ENCODE data around the gene PUS10.
"Not testable (repeated sequence)": the region's sequence is repeated elsewhere in the genome, so short reads cannot be mapped to it uniquely, and the experiment has no call there.

Gene PUS10

GRCh38 chr2:61012303-61012702 is 5.8 kb downstream of the PUS10 start:
- not testable (repeated sequence) for DNase-seq

- DNase-seq, result no peak
These were observed 6.4 kb downstream of the PUS10 start for GRCh38 chr2:61011678-61012077.

DNA sequence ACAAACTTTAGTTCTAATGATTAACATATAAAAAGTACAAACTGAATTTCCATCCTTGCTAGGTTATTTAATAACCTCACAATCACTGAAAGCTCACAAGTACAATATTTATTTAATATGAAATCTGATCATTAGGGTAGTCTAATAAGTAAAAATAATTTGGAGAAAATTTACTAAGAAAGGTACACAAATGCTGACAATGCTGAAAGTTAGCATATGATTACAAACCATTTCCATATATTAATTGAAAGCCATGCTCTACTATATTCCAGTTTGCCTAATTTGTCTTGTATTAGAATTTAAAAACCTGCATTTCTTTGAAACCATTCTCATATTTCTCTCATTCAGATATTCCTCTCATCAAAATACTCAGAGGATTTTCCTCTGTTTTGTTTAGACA is 8.7 kb downstream of the PUS10 start:
- DNase-seq, result no peak

GRCh38 chr2:61006486-61007105 is 11.5 kb downstream of the PUS10 start:
- no peak for DNase-seq

DNA sequence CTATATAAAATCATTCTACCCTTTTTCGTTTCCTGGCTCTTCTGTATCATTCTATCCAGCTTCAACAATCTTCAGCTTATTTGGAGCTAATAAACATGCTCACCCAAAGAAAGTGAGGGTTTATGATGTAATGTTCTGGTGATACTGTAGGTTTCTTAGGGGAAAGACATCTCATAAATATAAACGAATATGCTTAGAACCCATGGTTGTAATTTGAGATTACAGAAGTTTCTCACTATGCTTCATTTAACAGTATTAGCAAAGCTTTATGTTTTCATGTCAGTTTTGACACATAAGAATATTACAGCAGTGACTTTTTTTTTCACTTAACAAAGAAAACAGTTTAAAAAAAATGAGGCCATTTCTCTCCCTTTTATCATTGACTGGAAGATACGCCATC is 12.3 kb downstream of the PUS10 start:
- DNase-seq, result no peak

GRCh38 chr2:60998628-60999545 is 19.2 kb downstream of the PUS10 start:
- peak; percentile 65 for DNase-seq

DNA sequence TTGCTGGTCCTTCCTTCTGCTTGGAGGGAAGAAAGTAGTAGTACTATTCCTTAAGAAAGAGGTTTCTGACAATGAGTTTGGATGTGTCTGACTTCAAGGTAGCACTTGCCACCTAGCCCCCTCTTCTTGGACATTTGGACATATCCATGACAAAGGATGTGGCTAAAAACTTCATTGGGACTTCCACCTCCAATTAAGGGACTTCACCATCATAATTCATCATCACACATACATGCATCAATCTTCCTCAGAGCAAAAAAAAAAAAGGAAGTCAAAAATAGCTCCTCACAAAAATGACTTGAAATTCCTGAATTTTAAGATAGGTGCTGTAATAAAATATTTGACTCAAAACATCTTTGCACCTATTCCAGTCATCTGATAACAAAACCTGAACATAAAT is 23.9 kb downstream of the PUS10 start:
- DNase-seq, result no peak

DNA sequence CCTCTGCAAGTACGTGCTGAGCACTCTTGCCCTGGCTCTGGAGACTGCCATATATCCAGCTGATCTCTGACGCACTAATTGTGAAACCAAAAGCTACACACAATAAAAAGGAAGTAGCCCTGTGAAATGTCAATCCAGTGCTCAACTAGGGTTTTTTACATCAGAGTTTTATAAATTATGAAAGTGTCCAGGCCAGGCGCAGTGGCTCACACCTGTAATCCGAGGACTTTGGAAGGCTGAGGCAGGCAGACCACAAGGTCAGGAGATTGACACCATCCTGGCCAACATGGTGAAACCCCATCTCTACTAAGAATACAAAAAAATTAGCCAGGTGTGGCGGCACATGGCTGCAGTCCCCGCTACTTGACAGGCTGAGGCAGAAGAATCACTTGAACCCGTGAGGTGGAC is 25.1 kb downstream of the PUS10 start:
- no peak for DNase-seq

GRCh38 chr2:60991644-60992043 is 26.4 kb downstream of the PUS10 start:
- no peak for DNase-seq

GRCh38 chr2:60989259-60989658 is 28.8 kb downstream of the PUS10 start:
- no peak for DNase-seq

GRCh38 chr2:60987656-60988055 is 30.4 kb downstream of the PUS10 start:
- not testable (repeated sequence) for DNase-seq

DNA sequence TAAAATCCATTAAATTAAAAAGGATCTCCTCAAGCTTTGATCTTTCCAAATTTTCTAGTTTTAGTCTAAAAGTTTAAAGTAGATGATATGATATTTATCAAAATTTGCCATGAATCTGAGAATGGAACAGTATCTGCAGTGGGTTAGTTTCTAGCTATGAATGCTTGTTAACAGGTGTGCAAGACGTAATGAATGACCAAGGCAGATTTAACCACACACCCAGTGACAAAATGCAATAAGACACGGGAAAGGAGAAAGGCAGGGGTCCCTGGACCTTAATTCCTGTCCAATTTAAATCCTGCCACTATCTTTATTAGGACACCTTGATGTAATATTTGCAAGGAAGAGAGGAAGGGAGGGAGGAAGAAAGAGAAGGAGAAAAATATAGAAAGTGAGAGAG is 31.0 kb downstream of the PUS10 start:
- no peak for DNase-seq

DNA sequence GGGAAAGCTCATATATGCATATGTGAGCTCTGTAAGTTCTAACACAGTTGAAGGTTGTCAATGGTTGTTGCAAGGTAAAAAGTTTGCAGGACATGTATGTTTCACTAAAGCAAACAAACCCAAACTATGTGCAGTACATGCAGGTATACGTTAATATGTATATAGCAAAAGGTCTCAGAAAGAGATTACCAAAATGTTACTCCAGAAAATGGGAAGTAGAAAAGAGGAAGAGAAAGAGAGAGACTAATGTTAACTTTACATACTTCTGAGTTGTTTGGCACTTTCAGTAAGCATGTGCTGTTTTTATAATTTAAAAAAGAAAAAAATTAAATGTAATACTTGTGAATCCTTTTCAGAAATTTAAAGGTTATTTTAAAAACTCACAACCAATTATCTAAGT is 33.3 kb downstream of the PUS10 start:
- DNase-seq, result no peak

- not testable (repeated sequence) for DNase-seq
These were observed 36.0 kb downstream of the PUS10 start for GRCh38 chr2:60982066-60982465.

DNA sequence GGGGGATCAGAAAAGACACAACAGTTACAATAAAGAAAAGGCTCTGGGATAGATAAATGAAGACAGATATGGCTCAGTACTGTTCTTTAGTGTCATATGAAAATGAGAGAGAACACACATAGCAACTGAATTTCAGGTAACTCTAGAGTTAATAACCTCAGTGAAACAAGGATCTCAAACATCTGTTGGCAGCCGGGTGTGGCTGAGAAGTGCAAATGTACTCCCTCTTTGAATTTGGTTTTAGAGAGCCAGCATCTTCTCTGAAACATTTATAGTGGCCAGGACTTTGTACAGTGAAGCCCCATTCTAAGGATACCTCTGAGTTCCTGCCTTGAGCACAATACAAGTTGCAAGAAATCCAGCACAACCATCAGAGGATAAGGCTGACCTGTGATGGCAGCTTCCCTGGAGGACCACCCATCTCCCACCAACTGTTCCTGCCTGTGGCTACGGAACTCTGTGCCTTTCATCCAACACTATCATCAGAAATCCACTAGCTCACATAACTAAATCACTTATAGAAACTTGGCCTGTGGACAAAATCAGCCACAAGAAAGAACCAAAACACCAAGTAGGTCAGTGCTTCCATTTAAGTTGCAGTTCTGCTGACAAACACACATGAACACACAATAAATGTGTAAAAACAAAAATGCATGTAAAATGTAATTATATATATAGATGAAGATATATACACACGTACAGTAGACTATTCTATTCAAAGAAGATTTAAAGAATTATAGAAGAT is 37.8 kb downstream of the PUS10 start:
- DNase-seq, result no peak

GRCh38 chr2:60979231-60979630 is 38.8 kb downstream of the PUS10 start:
- no peak for DNase-seq

- DNase-seq, result no peak
These were observed 40.5 kb downstream of the PUS10 start for GRCh38 chr2:60977562-60977895.

DNA sequence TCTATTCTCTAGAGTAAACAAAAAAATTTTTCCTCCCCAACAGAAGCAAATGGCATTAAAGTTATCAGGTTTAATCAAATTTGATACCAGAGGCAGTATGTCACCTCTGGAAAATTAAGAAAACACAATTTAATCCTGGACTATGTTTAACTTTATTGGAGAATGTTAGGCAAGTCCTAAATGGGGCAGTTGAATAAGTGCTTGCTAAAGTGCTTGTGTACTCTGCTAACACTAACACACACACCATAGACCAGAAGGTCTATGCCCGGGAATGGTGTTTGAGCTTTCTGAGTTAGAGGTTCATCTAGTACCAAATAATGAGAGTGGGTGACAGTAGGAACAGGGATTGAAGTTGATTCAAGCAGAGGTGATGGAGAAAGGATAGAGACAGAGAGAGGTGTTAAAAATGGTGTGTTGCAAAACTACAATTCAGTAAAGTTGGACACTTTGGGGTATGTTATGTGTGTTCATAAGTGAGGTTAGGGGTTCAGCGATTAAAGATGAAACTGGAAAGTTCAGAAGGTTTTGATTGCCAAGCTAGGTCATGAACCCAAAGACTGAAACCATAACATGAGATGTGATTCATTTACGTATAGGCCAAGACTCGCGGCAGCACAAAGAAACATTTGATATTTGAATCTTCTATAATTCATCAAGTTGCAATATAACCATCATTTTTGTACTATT is 41.0 kb downstream of the PUS10 start:
- DNase-seq, result no peak

DNA sequence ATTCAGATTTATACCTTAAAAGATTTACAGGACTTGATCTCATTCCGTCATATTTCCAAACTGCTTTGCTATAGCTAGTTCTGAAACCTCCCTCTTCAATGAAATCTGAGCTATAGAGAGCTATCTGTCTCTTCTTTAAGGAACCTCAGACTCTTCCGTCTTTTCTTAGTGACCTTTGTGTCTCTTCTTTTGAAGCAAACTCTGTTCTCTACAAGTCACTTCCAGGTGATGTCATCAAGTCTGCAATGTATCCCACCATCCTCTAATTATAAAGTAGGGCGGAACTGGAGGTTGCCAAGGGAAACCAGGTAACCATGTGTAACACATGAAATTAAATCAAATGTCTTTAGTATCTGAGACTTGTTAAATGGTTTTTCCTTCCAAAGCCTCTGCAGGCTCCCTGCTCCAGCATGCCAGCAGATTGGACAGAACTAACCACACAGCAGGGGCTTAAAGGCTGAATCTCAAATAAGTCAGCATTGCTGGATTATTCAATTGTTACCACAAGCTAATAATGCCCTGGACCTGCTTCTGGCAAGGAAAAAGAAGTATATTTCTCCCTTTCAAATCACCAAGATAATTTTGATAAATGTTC is 41.7 kb downstream of the PUS10 start:
- DNase-seq, result no peak

- DNase-seq, result no peak
These were observed 43.4 kb downstream of the PUS10 start for GRCh38 chr2:60974652-60975051.

- DNase-seq, result no peak
These were observed 44.4 kb downstream of the PUS10 start for GRCh38 chr2:60973705-60974104.

DNA sequence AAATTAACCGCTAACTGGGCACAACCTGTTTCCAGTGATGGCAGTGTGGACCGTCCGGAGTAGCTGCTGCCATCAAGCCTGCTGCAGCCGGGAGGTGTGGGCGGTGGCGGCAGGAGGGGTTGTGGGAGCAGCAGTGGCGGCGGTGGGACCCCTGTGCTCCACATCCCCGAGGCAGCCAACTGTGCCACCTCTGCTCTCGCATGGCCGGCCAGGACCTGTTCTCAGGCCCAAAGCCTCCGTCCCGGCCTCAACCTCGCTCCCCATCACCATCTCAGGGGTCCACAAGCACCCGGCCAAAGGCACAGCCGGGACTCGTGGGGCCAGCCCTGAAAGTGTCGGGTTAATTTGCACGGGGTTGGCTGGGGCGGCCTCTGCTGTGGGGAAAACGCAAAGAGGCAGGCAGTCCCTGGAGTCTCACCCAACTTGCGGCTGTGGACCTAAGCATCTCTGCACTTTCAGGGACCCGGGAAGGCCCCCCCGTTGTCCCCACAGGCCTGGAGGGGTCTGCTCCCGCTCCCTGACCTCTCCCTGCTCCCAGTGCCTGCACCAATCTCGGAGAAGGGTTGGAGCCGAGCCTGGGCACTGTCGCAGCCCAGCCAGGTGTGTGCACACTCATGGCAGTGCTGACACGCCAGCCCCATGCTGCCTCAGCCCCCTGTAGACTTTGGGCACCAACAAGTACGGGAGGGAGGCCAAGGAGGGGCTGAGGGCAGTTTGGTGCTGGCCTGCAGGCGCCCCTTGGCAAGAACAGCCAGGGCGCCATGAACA is 45.0 kb downstream of the PUS10 start:
- DNase-seq, result no peak
